Measurements from ENCODE around the gene DNAJC15.

Gene DNAJC15

GRCh38 chr13:43002021-43002420 lies 21.4 kb upstream of the DNAJC15 start:
- H3K9ac ChIP-seq (ENCODE audit: low read depth in 1 of 2, low read length in 2 of 2), result no peak overlapping the region
- no peaks in the 10 kb centered on the region for H3K36me3 ChIP-seq (ENCODE audit: control insufficient read depth in 1 of 2, insufficient read depth in 2 of 2, low read length in 2 of 2)
- no peak overlapping the region for H3K27ac ChIP-seq (ENCODE audit: low read depth, low read length)
- no peaks in the 10 kb centered on the region for H3K9me3 ChIP-seq (ENCODE audit: control insufficient read depth in 1 of 2, low read length in 2 of 2)
- H3K4me1 ChIP-seq (ENCODE audit: control insufficient read depth in 1 of 2, insufficient read depth in 2 of 2, low read length in 2 of 2), result no peaks in the 10 kb centered on the region
- no peaks in the 10 kb centered on the region for H3K27me3 ChIP-seq (ENCODE audit: control insufficient read depth in 1 of 2, insufficient read depth in 2 of 2, low read length in 2 of 2)
- no peak overlapping the region for H3K4me3 ChIP-seq (ENCODE audit: low read depth in 1 of 2, low read length in 2 of 2)

GRCh38 chr13:43003010-43003409 lies 20.4 kb upstream of the DNAJC15 start:
- Histone ChIP-seq H3K36me3 (ENCODE audit: control insufficient read depth in 1 of 2, insufficient read depth in 2 of 2, low read length in 2 of 2) (no peaks in the 10 kb centered on the region), H3K4me1 (ENCODE audit: control insufficient read depth in 1 of 2, insufficient read depth in 2 of 2, low read length in 2 of 2) (no peaks in the 10 kb centered on the region), H3K27ac (ENCODE audit: low read depth, low read length) (no peak overlapping the region), H3K27me3 (ENCODE audit: control insufficient read depth in 1 of 2, insufficient read depth in 2 of 2, low read length in 2 of 2) (no peaks in the 10 kb centered on the region), H3K9ac (ENCODE audit: low read depth in 1 of 2, low read length in 2 of 2) (no peak overlapping the region), H3K4me3 (ENCODE audit: low read depth in 1 of 2, low read length in 2 of 2) (no peak overlapping the region), H3K9me3 (ENCODE audit: control insufficient read depth in 1 of 2, low read length in 2 of 2) (no peaks in the 10 kb centered on the region)

DNA sequence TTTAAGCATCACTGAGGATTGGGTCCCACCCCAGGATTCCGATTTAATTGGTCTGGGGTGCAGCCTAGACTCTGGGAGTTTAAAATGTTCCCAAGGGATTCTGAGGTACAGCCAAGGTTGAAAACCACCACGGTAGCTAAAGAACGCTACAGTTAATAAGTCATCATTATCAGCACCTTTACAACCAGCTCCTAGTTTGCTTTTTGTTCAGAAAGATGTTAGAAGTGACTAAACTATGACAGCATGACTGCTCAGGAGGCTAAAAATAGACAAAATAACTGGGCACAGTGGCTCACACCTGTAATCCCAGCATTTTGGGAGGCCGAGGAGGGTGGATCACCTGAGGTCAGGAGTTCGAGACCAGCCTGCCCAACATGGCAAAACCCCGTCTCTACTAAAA lies 19.7 kb upstream of the DNAJC15 start:
- Histone ChIP-seq H3K27ac (ENCODE audit: low read depth, low read length) (no peak overlapping the region), H3K4me3 (ENCODE audit: low read depth in 1 of 2, low read length in 2 of 2) (no peak overlapping the region), H3K9me3 (ENCODE audit: control insufficient read depth in 1 of 2, low read length in 2 of 2) (no peaks in the 10 kb centered on the region), H3K4me1 (ENCODE audit: control insufficient read depth in 1 of 2, insufficient read depth in 2 of 2, low read length in 2 of 2) (no peaks in the 10 kb centered on the region), H3K36me3 (ENCODE audit: control insufficient read depth in 1 of 2, insufficient read depth in 2 of 2, low read length in 2 of 2) (no peaks in the 10 kb centered on the region), H3K9ac (ENCODE audit: low read depth in 1 of 2, low read length in 2 of 2) (no peak overlapping the region), H3K27me3 (ENCODE audit: control insufficient read depth in 1 of 2, insufficient read depth in 2 of 2, low read length in 2 of 2) (no peaks in the 10 kb centered on the region)

DNA sequence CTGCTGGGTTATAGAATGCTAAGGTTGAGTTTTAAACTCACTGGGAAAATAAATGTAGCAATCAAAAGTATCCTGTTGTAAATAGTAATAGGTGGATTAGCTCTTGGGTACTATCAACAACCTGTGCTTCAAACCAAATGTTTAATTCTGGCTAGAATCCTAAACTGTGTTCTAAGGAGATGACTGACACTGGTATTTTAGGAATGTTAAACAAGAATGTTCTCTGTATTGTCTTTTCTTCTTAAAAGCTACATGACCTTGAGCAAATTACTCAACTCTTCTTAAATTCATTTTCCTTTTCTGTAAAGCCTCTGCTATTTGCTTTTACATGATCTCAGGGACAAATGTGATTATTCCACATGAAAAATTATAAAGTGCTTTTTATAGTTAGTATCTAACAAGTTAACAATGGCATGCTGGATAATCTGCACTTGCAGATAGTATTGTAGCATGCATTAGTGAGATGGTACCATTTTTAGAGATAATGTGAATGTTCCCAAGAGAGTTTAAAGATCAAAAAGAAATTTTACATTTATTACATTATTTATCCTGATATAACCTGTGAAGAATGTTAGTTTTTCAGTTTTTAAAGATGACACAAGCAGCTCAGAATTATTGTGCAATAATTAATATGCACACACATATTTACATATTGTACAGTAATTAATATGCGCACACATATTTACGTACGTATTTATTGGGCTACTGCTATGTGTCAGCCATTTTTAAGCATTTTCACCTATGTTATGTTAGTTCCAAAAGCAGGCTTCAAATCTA lies 17.7 kb upstream of the DNAJC15 start:
- Histone ChIP-seq H3K36me3 (ENCODE audit: control insufficient read depth in 1 of 2, insufficient read depth in 2 of 2, low read length in 2 of 2) (no peaks in the 10 kb centered on the region), H3K4me3 (ENCODE audit: low read depth in 1 of 2, low read length in 2 of 2) (no peak overlapping the region), H3K9me3 (ENCODE audit: control insufficient read depth in 1 of 2, low read length in 2 of 2) (no peaks in the 10 kb centered on the region), H3K9ac (ENCODE audit: low read depth in 1 of 2, low read length in 2 of 2) (no peak overlapping the region), H3K27ac (ENCODE audit: low read depth, low read length) (no peak overlapping the region), H3K27me3 (ENCODE audit: control insufficient read depth in 1 of 2, insufficient read depth in 2 of 2, low read length in 2 of 2) (no peaks in the 10 kb centered on the region), H3K4me1 (ENCODE audit: control insufficient read depth in 1 of 2, insufficient read depth in 2 of 2, low read length in 2 of 2) (no peaks in the 10 kb centered on the region)

DNA sequence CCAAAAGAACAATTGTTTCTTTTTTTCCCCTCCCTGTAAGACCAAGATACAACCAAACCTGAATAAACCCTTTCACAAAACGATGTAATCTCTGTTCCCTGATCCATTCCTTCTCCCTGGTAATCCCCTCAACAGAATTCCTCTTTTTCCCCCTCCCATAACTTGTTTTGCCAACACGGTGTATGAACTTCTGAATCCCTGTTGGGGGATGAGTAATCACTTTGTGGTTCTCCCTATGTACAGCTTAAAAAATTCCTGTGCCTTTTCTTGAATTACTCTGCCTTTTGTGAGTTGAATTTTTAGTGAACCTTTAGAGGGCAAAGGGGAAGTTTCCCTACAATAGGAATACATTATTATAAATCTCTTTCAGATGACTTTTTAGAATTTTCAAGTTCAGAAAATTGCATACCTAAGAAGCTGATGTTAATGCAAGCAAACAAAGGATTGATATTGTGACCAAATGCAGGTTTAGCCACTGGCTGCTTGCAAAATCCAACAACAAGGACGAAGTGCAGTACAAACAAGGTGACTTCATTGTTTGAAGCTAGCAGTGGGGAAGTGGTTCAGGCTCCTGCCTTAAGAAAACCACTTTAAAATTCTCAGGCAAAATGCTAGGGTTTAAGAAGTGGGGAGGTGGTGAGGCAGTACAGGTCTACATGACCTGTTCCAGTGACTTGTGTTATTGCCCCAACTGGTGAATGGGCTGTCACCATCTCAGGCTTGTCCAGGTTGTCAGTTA lies 16.3 kb upstream of the DNAJC15 start:
- Histone ChIP-seq H3K27me3 (ENCODE audit: control insufficient read depth in 1 of 2, insufficient read depth in 2 of 2, low read length in 2 of 2) (no peaks in the 10 kb centered on the region), H3K27ac (ENCODE audit: low read depth, low read length) (no peak overlapping the region)

GRCh38 chr13:43008596-43008995 lies 14.8 kb upstream of the DNAJC15 start:
- Histone ChIP-seq H3K4me1 (ENCODE audit: control insufficient read depth in 1 of 2, insufficient read depth in 2 of 2, low read length in 2 of 2) (no peaks in the 10 kb centered on the region), H3K9me3 (ENCODE audit: control insufficient read depth in 1 of 2, low read length in 2 of 2) (no peaks in the 10 kb centered on the region), H3K36me3 (ENCODE audit: control insufficient read depth in 1 of 2, insufficient read depth in 2 of 2, low read length in 2 of 2) (no peaks in the 10 kb centered on the region), H3K4me3 (ENCODE audit: low read depth in 1 of 2, low read length in 2 of 2) (no peak overlapping the region), H3K9ac (ENCODE audit: low read depth in 1 of 2, low read length in 2 of 2) (no peak overlapping the region), H3K27me3 (ENCODE audit: control insufficient read depth in 1 of 2, insufficient read depth in 2 of 2, low read length in 2 of 2) (no peaks in the 10 kb centered on the region), H3K27ac (ENCODE audit: low read depth, low read length) (no peak overlapping the region)

More for the DNA sequence above, 16.3 kb upstream of the DNAJC15 start:
- Histone ChIP-seq H3K9me3 (ENCODE audit: control insufficient read depth in 1 of 2, low read length in 2 of 2) (no peaks in the 10 kb centered on the region), H3K36me3 (ENCODE audit: control insufficient read depth in 1 of 2, insufficient read depth in 2 of 2, low read length in 2 of 2) (no peaks in the 10 kb centered on the region), H3K9ac (ENCODE audit: low read depth in 1 of 2, low read length in 2 of 2) (no peak overlapping the region), H3K4me1 (ENCODE audit: control insufficient read depth in 1 of 2, insufficient read depth in 2 of 2, low read length in 2 of 2) (no peaks in the 10 kb centered on the region), H3K4me3 (ENCODE audit: low read depth in 1 of 2, low read length in 2 of 2) (no peak overlapping the region)

DNA sequence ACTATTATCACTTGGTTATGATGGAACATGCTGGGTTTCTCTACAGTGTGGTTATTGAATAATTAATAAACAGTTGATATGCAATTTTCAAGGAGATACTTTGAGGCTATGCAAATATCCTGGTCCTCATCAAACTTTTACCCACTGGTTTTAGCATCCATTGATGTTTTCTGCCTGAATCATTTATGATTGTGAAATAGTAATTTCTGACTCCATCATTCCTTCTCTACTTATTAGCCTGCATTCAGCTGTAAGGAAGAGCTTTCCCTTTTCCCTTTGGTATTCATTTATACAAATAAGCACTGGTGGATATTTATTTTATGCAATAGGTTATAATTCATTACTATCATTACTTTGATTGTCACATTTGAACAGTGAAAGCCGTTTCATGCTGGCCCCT lies 13.9 kb upstream of the DNAJC15 start:
- no peaks in the 10 kb centered on the region for H3K9me3 ChIP-seq (ENCODE audit: control insufficient read depth in 1 of 2, low read length in 2 of 2)
- H3K4me3 ChIP-seq (ENCODE audit: low read depth in 1 of 2, low read length in 2 of 2), result no peak overlapping the region
- no peaks in the 10 kb centered on the region for H3K4me1 ChIP-seq (ENCODE audit: control insufficient read depth in 1 of 2, insufficient read depth in 2 of 2, low read length in 2 of 2)
- H3K36me3 ChIP-seq (ENCODE audit: control insufficient read depth in 1 of 2, insufficient read depth in 2 of 2, low read length in 2 of 2), result no peaks in the 10 kb centered on the region
- no peaks in the 10 kb centered on the region for H3K27me3 ChIP-seq (ENCODE audit: control insufficient read depth in 1 of 2, insufficient read depth in 2 of 2, low read length in 2 of 2)
- no peak overlapping the region for H3K27ac ChIP-seq (ENCODE audit: low read depth, low read length)
- no peak overlapping the region for H3K9ac ChIP-seq (ENCODE audit: low read depth in 1 of 2, low read length in 2 of 2)

- H3K4me3 ChIP-seq (ENCODE audit: low read depth in 1 of 2, low read length in 2 of 2), result no peak overlapping the region
- no peaks in the 10 kb centered on the region for H3K9me3 ChIP-seq (ENCODE audit: control insufficient read depth in 1 of 2, low read length in 2 of 2)
- no peaks in the 10 kb centered on the region for H3K4me1 ChIP-seq (ENCODE audit: control insufficient read depth in 1 of 2, insufficient read depth in 2 of 2, low read length in 2 of 2)
- no peaks in the 10 kb centered on the region for H3K27me3 ChIP-seq (ENCODE audit: control insufficient read depth in 1 of 2, insufficient read depth in 2 of 2, low read length in 2 of 2)
- H3K9ac ChIP-seq (ENCODE audit: low read depth in 1 of 2, low read length in 2 of 2), result no peak overlapping the region
- no peaks in the 10 kb centered on the region for H3K36me3 ChIP-seq (ENCODE audit: control insufficient read depth in 1 of 2, insufficient read depth in 2 of 2, low read length in 2 of 2)
- H3K27ac ChIP-seq (ENCODE audit: low read depth, low read length), result no peak overlapping the region
Observed at GRCh38 chr13:43014162-43014561, 9.2 kb upstream of the DNAJC15 start.

DNA sequence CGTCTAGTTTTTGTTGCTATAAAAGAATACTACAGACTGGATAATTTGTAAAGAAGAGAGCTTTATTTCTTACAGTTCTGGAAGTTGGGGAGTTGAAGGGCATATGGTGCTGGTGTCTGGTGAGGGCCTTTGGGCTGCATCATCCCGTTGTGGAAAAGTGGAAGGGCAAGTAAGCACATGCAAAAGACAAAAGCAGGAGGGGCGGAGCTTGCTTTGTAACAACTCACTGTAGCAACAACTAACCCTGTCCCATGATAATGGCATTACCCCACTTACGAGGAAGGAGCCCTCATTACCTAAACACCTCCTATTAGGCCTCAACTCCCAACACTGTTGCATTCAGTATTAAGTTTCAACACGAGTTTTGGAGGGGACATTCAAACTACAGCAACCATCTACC lies 7.2 kb upstream of the DNAJC15 start:
- no peak overlapping the region for H3K9ac ChIP-seq (ENCODE audit: low read depth in 1 of 2, low read length in 2 of 2)
- H3K27ac ChIP-seq (ENCODE audit: low read depth, low read length), result no peak overlapping the region
- no peaks in the 10 kb centered on the region for H3K4me1 ChIP-seq (ENCODE audit: control insufficient read depth in 1 of 2, insufficient read depth in 2 of 2, low read length in 2 of 2)
- H3K27me3 ChIP-seq (ENCODE audit: control insufficient read depth in 1 of 2, insufficient read depth in 2 of 2, low read length in 2 of 2), result no peaks in the 10 kb centered on the region
- no peaks in the 10 kb centered on the region for H3K36me3 ChIP-seq (ENCODE audit: control insufficient read depth in 1 of 2, insufficient read depth in 2 of 2, low read length in 2 of 2)
- H3K9me3 ChIP-seq (ENCODE audit: control insufficient read depth in 1 of 2, low read length in 2 of 2), result no peaks in the 10 kb centered on the region
- no peak overlapping the region for H3K4me3 ChIP-seq (ENCODE audit: low read depth in 1 of 2, low read length in 2 of 2)

DNA sequence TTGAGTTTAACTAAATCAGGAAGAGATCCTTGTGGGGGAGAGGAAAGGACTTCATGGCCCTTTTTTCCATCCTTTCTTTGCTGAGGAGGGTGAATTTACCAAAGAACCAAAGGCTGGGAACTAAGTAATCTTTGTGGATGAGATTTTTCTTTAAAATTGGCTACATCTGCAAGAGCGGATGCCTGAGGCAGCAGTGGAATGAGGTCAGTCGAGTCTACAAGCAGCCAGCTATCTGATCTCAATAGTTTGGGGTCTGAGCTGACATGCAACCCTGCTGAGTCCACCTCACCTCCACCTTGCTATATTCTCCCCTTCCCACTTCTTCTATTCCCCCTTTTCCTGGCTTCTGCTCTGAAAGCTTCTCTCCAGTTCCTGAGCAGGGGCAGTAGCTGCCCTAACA lies 3.6 kb upstream of the DNAJC15 start:
- no peaks in the 10 kb centered on the region for H3K27me3 ChIP-seq (ENCODE audit: control insufficient read depth in 1 of 2, insufficient read depth in 2 of 2, low read length in 2 of 2)
- H3K4me3 ChIP-seq (ENCODE audit: low read depth in 1 of 2, low read length in 2 of 2), result no peak overlapping the region
- no peaks in the 10 kb centered on the region for H3K36me3 ChIP-seq (ENCODE audit: control insufficient read depth in 1 of 2, insufficient read depth in 2 of 2, low read length in 2 of 2)

More for the DNA sequence above, 3.6 kb upstream of the DNAJC15 start:
- Histone ChIP-seq H3K9me3 (ENCODE audit: control insufficient read depth in 1 of 2, low read length in 2 of 2) (no peaks in the 10 kb centered on the region), H3K4me1 (ENCODE audit: control insufficient read depth in 1 of 2, insufficient read depth in 2 of 2, low read length in 2 of 2) (peaks cover 9 to 10% of the 10 kb centered on the region in 2 donors), H3K27ac (ENCODE audit: low read depth, low read length) (no peak overlapping the region), H3K9ac (ENCODE audit: low read depth in 1 of 2, low read length in 2 of 2) (no peak overlapping the region)

All from duodenal mucosa (tissue), 2 donors.